ENCODE data around the gene EHMT1. TPM values are rescaled to one million over a fixed set of nuclear protein-coding genes. Genes with fewer than 3 reads are reported as not detected.

The EHMT1 gene
- total and polyA plus RNA-seq, 2 of the 8 experiments (the other 6 are each of a cell fraction or from before 2014, with no cell fraction given), result 95.7 to 163 TPM

DNA sequence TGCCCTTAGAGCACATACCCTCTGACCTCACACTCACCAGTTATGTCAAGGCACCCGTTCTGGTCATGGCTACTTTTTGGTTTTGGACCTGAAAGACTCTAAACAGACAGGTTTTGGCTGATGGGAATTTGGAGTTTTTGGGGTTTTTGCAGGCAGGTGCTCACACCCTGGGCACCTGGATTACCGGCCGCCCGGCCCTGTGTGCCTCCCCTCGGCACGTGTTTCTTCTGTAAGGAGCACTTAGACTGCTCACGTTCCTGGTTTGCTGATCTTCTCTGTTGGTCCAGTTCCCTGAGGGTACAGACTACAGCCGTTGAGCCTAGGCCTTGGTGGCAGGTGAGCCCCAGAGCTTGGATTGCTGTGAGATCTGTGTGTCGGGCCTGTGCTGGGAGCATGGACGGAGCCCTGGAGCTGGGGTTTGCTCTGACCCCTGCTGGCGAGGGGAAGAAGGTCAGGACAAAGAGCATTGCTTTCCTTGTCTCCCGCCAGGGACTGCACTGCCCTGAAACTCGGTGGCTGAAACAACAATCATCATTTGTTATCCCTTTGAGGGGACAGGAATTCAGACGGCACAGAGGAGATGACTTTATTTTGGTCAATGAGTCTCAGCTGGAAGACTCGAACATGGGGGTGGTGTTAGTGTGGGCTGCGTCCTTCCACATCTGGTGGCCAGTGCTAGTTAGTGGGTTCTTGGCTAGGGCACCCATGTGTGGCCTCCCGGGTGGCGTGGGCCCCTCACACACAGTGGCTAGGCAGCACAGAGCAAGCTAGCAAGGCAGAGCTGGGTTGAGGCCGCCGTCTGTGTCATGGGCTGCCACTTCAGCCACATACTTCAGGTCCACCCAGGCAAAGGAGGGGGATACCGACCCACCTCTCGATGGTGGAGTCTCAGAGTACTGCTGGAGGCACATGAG, 76.4 kb downstream of the EHMT1 start:
- Histone ChIP-seq H3K18ac (ENCODE audit: extremely low read depth, low read length) (peak overlapping the region; percentile 91), H4K5ac (ENCODE audit: insufficient read length, low read depth, low read length) (no peak overlapping the region), H3K27me3 (replicated peaks in 1 of 4; ENCODE audit: control insufficient read depth in 3 of 4, extremely low read depth in 1 of 4, insufficient read depth in 3 of 4, low read length in 3 of 4) (no peaks in the 10 kb centered on the region), H3K79me1 (ENCODE audit: low read depth, low read length) (peaks cover 12% of the 10 kb centered on the region; the same call in 1 of the 2 replicates), H3K9me3 (ENCODE audit: insufficient read depth in 2 of 2, low read depth in 1 of 2, low read length in 1 of 2) (no peaks in the 10 kb centered on the region), H2AK5ac (ENCODE audit: low read depth, low read length) (peak overlapping the region; percentile 60), H3K56ac (replicated peaks; ENCODE audit: insufficient read length, low read depth, low read length) (no peak overlapping the region), H3K23ac (ENCODE audit: insufficient read length) (no peak overlapping the region), H2AFZ (ENCODE audit: low read length) (no peak overlapping the region), H2BK5ac (ENCODE audit: low read depth, low read length) (peak overlapping the region; percentile 91), H3K4me3 (ENCODE audit: extremely low read depth in 1 of 4, insufficient read depth in 2 of 4, low read depth in 3 of 4, low read length in 4 of 4) (no peak overlapping the region), H3K4me1 (replicated peaks in 1 of 4; ENCODE audit: control insufficient read depth in 3 of 4, insufficient read depth in 4 of 4, low read length in 3 of 4) (peaks cover 8 to 33% (median 17%) of the 10 kb centered on the region in 4 experiments; a peak in 6 of 7 replicates), H4K91ac (replicated peaks; ENCODE audit: insufficient read length, low read length) (no peak overlapping the region), H3K36me3 (ENCODE audit: control insufficient read depth in 2 of 4, insufficient read depth in 4 of 4, low read length in 3 of 4) (no peaks in the 10 kb centered on the region), H3K4me2 (ENCODE audit: insufficient read depth in 1 of 2, low read depth in 2 of 2, low read length in 2 of 2) (no peak overlapping the region), H4K20me1 (replicated peaks in 1 of 2; ENCODE audit: control insufficient read depth in 1 of 2, insufficient read depth in 2 of 2, low read length in 2 of 2) (peaks cover 9 to 19% of the 10 kb centered on the region in 2 experiments), H3K9ac (replicated peaks in 1 of 4; ENCODE audit: extremely low read depth in 1 of 4, low read depth in 3 of 4, low read length in 3 of 4) (no peak overlapping the region), H2BK120ac (replicated peaks; ENCODE audit: low read depth, low read length) (no peak overlapping the region), H2BK20ac (ENCODE audit: low read length) (no peak overlapping the region), H3K4ac (replicated peaks; ENCODE audit: insufficient read length, low read depth, low read length) (peak overlapping the region; percentile 24), H3K27ac (ENCODE audit: low read depth, low read length) (peak overlapping the region; percentile 56; the same call in 1 of the 2 replicates), H3K23me2 (ENCODE audit: low read depth, low read length) (no peaks in the 10 kb centered on the region), H2BK15ac (ENCODE audit: low read length) (0 out of 2 replicates have a peak overlapping the region, but pooled peaks have one; percentile 63), H4K8ac (ENCODE audit: extremely low read depth, insufficient read depth, low read length) (no peak overlapping the region; the same call in 1 of the 2 replicates), H3K14ac (ENCODE audit: insufficient read length) (no peak overlapping the region), H2BK12ac (ENCODE audit: low read depth, low read length) (peak overlapping the region; percentile 97), H3K79me2 (ENCODE audit: control insufficient read depth in 1 of 2, insufficient read depth in 2 of 2, low read length in 2 of 2) (peaks cover 11 to 92% of the 10 kb centered on the region in 2 experiments)
- POLR2A ChIA-PET (ENCODE audit: partially characterized antibody), result interaction anchor here (0.6 to 1.9 kb wide), 10 partner anchors 10 to 45 kb away, joined by 3 to 9 read pairs (median 3); no protein-coding TSS in a partner anchor
- DNase-seq (ENCODE audit: low read depth in 1 of 2, low spot score in 2 of 2) (peak; percentile 54 to 86), FAIRE-seq (peak; percentile 85)
- 62% methylated on average over 22 of the region's 22 CpGs; no CpG with 5 or more reads in 1 of the 2 experiments for WGBS, 2 experiments (ENCODE audit: extremely low coverage in 1 of 2, insufficient coverage in 1 of 2, insufficient read length in 1 of 2, insufficient replicate concordance in 2 of 2, low coverage in 1 of 2, low lambda C conversion rate in 2 of 2, missing lambda C conversion rate in 1 of 2)
- CTCF ChIA-PET (ENCODE audit: partially characterized antibody), result interaction anchor here (0.7 to 9.3 kb wide), 27 partner anchors 8 to 172 kb away, joined by 3 to 98 read pairs (median 3); partner anchors contain the start of gene EHMT1
- peak; percentile 78 to 81 for TF ChIP-seq RAD21 (IDR thresholded peaks at IDR 0.05 in 1 of 2, conservative IDR thresholded peaks at IDR 0.05 in 1 of 2; ENCODE audit: low read depth in 2 of 2, low read length in 2 of 2)
- no peak for TF ChIP-seq EP300 (IDR thresholded peaks at IDR 0.05; ENCODE audit: borderline replicate concordance in 1 of 2, low read depth in 2 of 2, low read length in 2 of 2)
- TF ChIP-seq POLR2AphosphoS5 (IDR thresholded peaks at IDR 0.05; ENCODE audit: low read depth, low read length), result no peak
- no peak for TF ChIP-seq SUZ12 (IDR thresholded peaks at IDR 0.05; ENCODE audit: low read length)
- no peak for TF ChIP-seq YY1 (IDR thresholded peaks at IDR 0.05; ENCODE audit: low read depth, low read length)
- TF ChIP-seq MAX (IDR thresholded peaks at IDR 0.05), result peak; percentile 77
- peak; percentile 50; the same call in 1 of the 2 replicates for TF ChIP-seq TBP (IDR thresholded peaks at IDR 0.05; ENCODE audit: low read depth, low read length)
- peak; percentile 48 for TF ChIP-seq ASH2L (IDR thresholded peaks at IDR 0.05; ENCODE audit: low read length)
- no peak for TF ChIP-seq EGR1 (IDR thresholded peaks at IDR 0.05; ENCODE audit: borderline replicate concordance, low read depth, low read length)

Measured in H1 (cell line).